NCI-H2081 treated with DMSO at 0.1 percent for 48 hours (cell line): ENCODE data around the gene NFATC1.

Experiments
- DNase-seq: peaks from one replicate; lab custom pipeline; 2025; lab: John Stamatoyannopoulos, UW

The NFATC1 gene

DNA sequence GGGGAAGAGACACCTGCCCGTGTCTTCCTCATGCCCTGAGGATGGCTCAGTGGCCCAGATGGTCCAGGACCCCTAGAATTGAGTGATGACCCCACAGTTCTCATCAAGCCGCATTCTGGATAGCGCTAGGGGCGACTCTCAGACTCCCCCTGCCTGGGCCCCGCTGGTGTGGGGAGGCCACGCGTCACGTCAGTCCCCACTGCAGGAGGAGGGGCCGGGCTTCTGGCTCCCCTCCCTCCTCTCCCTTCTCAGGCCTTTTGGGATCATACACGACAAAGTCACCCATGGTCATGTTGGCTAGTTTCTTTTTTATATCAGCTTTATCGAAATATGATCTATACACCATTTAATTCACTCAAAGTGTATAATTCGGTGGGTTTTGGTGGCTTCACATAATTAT, 61.5 kb downstream of the NFATC1 start:
- no peak for DNase-seq

DNA sequence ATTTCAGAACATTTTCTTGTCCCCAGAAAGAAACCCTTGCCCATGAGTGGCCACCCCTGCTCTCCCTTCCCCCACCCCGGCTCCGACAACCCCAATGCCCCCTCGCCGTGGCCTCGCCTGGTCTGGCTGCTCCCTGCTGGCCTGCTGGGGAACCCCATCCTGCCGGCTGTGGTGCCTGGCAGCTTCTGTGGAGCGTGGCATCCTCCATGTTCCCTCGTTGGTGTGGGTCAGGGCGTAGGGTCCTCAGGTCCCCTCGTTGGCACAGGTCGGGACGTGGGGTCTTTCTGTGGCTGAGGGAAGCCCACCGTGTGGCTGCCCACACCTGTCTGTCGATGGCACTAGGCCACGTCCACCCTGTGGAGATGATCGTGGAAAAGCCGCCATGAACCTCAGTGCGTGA, 61.9 kb downstream of the NFATC1 start:
- DNase-seq = no peak

- DNase-seq = no peak
These were observed 62.6 kb downstream of the NFATC1 start for GRCh38 chr18:79458131-79458838.

- no peak for DNase-seq
These were observed 63.4 kb downstream of the NFATC1 start for GRCh38 chr18:79458917-79459803.

GRCh38 chr18:79459946-79460480, 64.3 kb downstream of the NFATC1 start:
- no peak for DNase-seq

DNA sequence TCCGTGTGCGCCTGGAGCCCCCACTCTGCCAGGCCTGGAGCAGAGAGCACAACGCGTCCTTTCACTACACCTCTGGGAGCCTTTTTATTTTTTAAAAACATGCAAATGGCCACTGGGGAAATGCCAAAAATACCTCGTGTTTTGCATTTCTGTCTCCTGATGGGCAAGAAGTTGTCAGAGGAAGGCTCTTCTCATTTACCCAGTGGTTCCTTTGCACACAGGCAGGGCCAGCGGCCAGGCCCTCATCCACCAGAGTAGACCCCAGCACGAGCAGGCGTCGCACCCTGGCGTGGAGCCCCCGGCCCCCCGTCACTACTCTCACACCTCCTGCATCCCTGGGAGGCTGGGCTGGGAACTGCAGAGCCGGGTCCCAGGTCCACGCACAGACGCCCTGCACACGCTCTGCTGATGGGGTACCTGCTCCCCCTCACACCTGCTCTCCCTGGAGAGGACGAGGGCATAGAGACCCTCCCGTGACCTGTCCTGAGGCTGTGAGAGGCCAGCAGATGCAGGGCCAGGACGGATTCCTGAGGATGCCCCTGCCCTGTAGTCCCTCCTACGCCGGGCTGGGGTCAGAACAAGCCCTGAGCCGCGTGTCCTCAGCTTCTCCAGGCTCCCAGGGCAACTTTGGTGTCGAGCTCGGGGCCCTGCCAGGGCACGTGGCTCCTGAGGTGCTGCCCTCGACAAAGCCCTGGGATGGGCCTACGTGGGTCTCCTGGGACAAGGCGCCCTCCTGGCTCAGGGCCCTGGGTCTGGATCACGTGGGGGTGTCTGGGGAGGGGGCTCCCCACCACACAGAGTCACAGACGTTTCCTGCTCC, 65.0 kb downstream of the NFATC1 start:
- DNase-seq = no peak

GRCh38 chr18:79461627-79462026, 65.9 kb downstream of the NFATC1 start:
- DNase-seq = no peak

DNA sequence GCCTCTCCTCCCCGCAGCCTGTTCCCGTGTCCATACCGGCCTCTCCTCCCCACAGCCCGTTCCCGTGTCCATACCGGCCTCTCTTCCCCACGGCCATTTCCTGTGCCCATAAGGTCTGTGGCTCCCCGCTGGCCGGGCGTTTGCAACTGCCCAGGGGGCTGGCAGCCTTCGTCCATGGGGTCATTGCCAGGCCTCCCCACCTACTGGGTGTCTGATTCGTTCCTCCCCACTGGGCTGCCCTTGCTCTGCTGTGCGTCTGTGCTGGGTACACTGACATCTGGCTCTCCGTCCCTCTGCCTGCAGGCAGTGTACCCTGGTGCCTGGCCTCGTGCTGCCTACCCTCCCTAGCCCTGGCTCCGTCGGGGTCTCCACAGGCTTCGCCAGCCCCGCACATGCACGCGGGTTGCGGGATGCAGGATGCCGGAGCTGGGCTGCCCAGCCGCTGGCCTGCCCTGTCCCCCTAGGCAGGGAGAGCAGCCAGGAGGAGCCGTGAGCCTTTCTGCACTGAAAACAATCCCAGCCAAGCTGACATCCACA, 67.8 kb downstream of the NFATC1 start:
- DNase-seq = no peak

DNA sequence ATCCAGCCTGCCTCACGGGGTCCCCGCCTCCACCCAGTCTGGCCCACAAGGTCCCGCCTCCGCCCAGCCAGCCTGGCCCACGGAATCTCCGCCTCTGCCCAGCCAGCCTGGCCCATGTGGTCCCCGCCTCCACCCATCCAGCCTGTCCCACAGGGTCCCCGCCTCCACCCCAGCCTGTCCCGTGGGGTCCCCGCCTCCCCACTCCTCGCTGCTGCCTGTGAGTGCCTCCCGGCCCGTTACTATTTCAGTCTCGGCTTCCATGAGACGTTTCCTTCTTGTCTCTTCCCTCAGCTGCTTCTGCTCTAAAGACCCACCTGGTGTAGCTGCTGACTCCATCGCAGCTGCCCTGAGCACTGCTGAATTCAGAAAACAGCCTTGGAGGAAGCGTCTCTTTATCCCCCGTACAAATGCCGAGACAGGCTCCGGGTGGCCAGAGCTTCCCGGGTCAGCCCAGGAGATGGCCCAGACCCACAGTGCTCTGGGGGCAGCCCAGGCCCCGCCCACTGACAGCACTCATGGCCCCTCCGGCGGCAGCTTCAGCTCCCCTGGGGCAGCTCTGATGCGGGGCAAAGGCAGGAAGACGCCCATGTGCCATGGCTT, 69.8 kb downstream of the NFATC1 start:
- DNase-seq = no peak

DNA sequence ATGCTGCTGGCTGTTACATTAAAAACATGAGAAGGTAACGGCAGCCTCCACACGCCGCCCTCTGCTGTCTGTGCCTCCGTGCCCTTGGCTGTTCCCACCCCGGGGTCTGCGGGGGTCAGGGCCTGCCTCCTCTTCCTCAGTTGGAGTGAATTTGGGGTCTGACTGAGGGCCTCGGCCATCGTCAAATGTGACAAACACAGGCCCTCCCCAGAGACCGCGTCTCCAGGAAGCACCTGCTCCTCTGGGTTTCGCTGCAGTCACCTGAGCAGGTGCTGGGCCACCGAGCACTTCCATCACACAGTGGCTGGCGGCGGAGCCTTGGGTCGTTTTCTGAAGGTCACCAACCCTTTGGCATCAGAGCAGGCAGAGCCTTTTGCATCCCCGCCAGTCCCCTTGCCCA, 70.9 kb downstream of the NFATC1 start:
- DNase-seq = no peak

GRCh38 chr18:79467126-79467525, 71.4 kb downstream of the NFATC1 start:
- DNase-seq = no peak

- DNase-seq = no peak
These were observed 72.5 kb downstream of the NFATC1 start for GRCh38 chr18:79468119-79468789.

- no peak for DNase-seq
These were observed 73.6 kb downstream of the NFATC1 start for GRCh38 chr18:79469309-79469708.

DNA sequence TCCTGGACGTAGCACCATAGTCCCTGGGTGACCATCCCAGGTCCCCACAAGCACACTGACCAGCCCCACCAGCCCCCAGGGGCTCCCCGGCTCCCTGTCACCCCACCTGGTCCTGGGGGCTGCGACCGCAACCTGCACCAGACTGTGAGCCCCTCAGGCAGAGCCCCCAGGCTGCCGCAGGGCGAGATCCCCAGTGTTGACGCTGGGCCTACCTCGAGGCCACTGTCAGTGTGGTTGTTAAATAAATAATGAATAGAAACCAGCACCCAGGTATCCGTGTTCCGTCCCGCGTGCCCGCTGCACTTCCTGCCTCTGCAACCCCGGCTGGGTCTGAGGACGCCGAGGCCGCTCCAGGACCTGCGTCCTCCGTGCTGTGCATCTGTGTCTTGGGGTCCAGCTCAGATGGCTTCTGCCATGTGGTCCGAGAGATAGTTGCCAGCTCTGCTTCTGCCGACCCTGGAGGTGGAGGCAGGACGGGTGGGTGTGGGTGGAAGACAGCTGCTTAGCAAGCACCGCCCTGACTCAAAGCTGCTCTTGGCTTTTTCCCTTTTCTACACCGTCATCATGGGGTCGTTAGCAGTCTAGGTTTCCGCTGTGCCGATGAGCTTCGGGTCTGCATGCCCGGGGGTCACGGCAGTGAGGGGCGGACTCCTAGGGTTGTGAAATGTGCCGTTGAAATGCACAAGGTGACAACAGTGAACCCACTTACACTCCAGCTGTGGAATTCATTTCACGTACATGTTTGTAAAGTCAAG, 74.2 kb downstream of the NFATC1 start:
- no peak for DNase-seq

DNA sequence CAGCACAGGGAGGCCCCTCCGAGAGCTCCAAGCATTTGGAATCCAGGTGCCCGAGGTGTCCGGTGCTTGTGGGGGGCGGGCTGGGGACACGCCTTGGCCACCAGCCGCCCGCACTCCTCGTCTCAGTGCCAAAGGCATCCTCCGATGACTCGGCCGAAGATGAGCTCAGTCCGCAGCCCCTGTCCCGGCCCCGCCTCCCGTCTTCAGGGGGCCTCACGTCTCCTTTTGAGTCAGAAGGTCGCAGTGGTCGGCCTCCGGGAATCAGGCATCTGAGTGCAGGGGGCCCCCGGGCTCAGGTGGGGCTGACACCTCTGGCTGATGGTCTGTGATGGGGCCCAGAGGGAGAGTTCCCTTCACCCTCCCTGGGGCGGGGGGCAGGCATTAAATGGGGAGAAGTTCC, 74.8 kb downstream of the NFATC1 start:
- no peak for DNase-seq

GRCh38 chr18:79471046-79471445, 75.3 kb downstream of the NFATC1 start:
- DNase-seq = no peak

GRCh38 chr18:79471597-79471996, 75.9 kb downstream of the NFATC1 start:
- DNase-seq = no peak

DNA sequence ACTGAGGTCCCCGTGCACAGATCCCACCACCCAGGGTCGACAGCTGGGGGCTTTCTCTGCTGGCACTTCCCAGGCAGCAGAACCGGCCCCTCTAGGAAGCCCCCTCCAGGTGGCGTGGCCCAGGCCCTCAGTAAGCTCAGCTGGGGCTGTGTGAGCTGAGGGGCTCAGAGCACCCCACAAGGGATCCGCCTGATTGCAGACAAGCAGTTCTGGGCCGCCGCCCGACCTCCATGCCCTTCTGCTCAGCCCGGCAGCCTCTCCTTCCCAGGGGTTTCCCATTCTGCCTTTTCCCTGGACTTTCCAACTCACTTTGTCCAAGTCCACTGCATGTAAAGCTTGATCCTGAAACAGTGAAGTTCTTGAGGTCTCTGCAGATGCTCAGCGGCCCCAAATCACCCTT, 76.4 kb downstream of the NFATC1 start:
- DNase-seq = no peak

DNA sequence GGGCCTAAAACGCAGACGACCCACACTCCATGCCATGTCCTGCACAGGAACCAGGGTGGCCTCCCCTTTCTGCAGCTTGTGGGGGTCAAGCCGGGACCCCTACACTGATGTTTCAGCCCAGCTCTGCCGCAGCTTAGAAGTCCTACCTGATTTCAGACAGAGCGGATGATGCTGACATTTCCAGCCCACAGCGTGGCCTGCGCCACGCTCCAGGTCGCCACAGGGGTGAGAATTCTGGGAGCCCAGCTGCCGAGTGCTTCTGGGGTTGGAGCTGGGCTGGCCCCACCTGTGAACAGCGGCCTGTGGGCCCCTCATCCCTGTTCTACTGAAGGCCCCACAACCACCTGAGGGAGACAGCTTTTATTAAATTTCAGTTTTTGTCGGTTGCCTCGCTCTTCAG, 77.2 kb downstream of the NFATC1 start:
- DNase-seq = no peak
